GM18520 (cell line): ENCODE measurements around the gene ST6GALNAC1.
"Not testable (repeated sequence)": the region's sequence is repeated elsewhere in the genome, so short reads cannot be mapped to it uniquely, and the experiment has no call there.

Source experiments
- ATAC-seq: cut with Tn5 transposase; IDR thresholded peaks from one replicate; pipeline ENCODE4 v1.9.1; 2021; ENCODE audit not compliant: unreplicated experiment

Gene ST6GALNAC1

GRCh38 chr17:76614064-76614759, 29.3 kb downstream of the ST6GALNAC1 start:
- ATAC-seq, result not testable (repeated sequence)

- no peak for ATAC-seq
Measured at GRCh38 chr17:76612977-76613851, 30.3 kb downstream of the ST6GALNAC1 start.

- no peak for ATAC-seq
Measured at GRCh38 chr17:76612465-76612864, 31.1 kb downstream of the ST6GALNAC1 start.

GRCh38 chr17:76611758-76612157, 31.8 kb downstream of the ST6GALNAC1 start:
- no peak for ATAC-seq

GRCh38 chr17:76611080-76611749, 32.3 kb downstream of the ST6GALNAC1 start:
- not testable (repeated sequence) for ATAC-seq

GRCh38 chr17:76606685-76607084, 36.9 kb downstream of the ST6GALNAC1 start:
- ATAC-seq, result not testable (repeated sequence)

- no peak for ATAC-seq
Measured at GRCh38 chr17:76601065-76601464, 42.5 kb downstream of the ST6GALNAC1 start.

GRCh38 chr17:76599694-76600460, 43.7 kb downstream of the ST6GALNAC1 start:
- no peak for ATAC-seq

- no peak for ATAC-seq
Measured at GRCh38 chr17:76598004-76598439, 45.5 kb downstream of the ST6GALNAC1 start.

GRCh38 chr17:76597156-76598003, 46.2 kb downstream of the ST6GALNAC1 start:
- ATAC-seq, result no peak

- ATAC-seq, result no peak
Measured at GRCh38 chr17:76594690-76595089, 48.9 kb downstream of the ST6GALNAC1 start.

- ATAC-seq, result no peak
Measured at GRCh38 chr17:76593959-76594358, 49.6 kb downstream of the ST6GALNAC1 start.

- no peak for ATAC-seq
Measured at GRCh38 chr17:76593384-76593826, 50.2 kb downstream of the ST6GALNAC1 start.

GRCh38 chr17:76588182-76588581, 55.4 kb downstream of the ST6GALNAC1 start:
- ATAC-seq, result no peak

- no peak for ATAC-seq
Measured at GRCh38 chr17:76586741-76587487, 56.6 kb downstream of the ST6GALNAC1 start.

- ATAC-seq, result no peak
Measured at GRCh38 chr17:76585649-76586593, 57.6 kb downstream of the ST6GALNAC1 start, which contains the start of gene ST6GALNAC2. Gene ST6GALNAC2, minus strand, starts transcription at chr17:76585860. Its CDS starts 52 bp downstream, at chr17:76585808.

GRCh38 chr17:76585033-76585648, 58.4 kb downstream of the ST6GALNAC1 start:
- no peak for ATAC-seq
